Smooth muscle cell (in vitro differentiated cells): Measurements from ENCODE around the gene PRM1. TPM values are rescaled to one million over a fixed set of nuclear protein-coding genes. Genes with fewer than 3 reads are reported as not detected.

Experiments
- DNase-seq: peaks from one replicate; lab custom pipeline; 2025; ENCODE audit not compliant: unreplicated experiment; lab: John Stamatoyannopoulos, UW
- H2AFZ ChIP-seq: fragments of 200-600 bp; sonication (generic); 2 replicates; pipeline ENCODE4 v1.6.0; 2016; ENCODE audit warnings: antibody characterized with exemption, low read depth, mild to moderate bottlenecking
- H3F3A ChIP-seq: fragments of 200-600 bp; sonication (generic); 2 replicates; pipeline ENCODE4 v1.6.0; 2017; ENCODE audit warnings: antibody characterized with exemption, low read depth
- H3K27ac ChIP-seq: fragments of 200-600 bp; sonication (generic); 2 replicates; pipeline ENCODE4 v1.5.1; 2016; ENCODE audit warnings: low read depth, mild to moderate bottlenecking
- H3K27me3 ChIP-seq: fragments of 200-600 bp; sonication (generic); 2 replicates; pipeline ENCODE4 v1.6.1; 2016; ENCODE audit warnings: low read depth, mild to moderate bottlenecking
- H3K36me3 ChIP-seq: fragments of 200-600 bp; sonication (generic); 2 replicates; pipeline ENCODE4 v1.5.1; 2016; ENCODE audit warnings: low read depth
- H3K4me1 ChIP-seq: fragments of 200-600 bp; sonication (generic); 2 replicates; pipeline ENCODE4 v1.5.1; 2016; ENCODE audit warnings: low read depth
- H3K4me2 ChIP-seq: fragments of 200-600 bp; sonication (generic); 2 replicates; pipeline ENCODE4 v1.6.0; 2016; ENCODE audit warnings: mild to moderate bottlenecking
- H3K4me3 ChIP-seq: fragments of 200-600 bp; sonication (generic); 2 replicates; pipeline ENCODE4 v1.5.1; 2016; ENCODE audit warnings: mild to moderate bottlenecking
- H3K79me2 ChIP-seq: fragments of 200-600 bp; sonication (generic); 2 replicates; pipeline ENCODE4 v1.6.0; 2016; ENCODE audit warnings: low read depth, mild to moderate bottlenecking
- H3K9ac ChIP-seq: fragments of 200-600 bp; sonication (generic); 2 replicates; pipeline ENCODE4 v1.6.0; 2016; ENCODE audit warnings: low read depth
- H3K9me3 ChIP-seq: fragments of 200-600 bp; sonication (generic); replicated peaks from 2 replicates; pipeline ENCODE4 v1.5.1; 2016; ENCODE audit warnings: low read depth
- H4K20me1 ChIP-seq: fragments of 200-600 bp; sonication (generic); 2 replicates; pipeline ENCODE4 v1.6.0; 2016; ENCODE audit warnings: low read depth
- WGBS: methylation state at CpG from one replicate; pipeline ENCODE4 v1.1.7; 2016; ENCODE audit warnings: low lambda C conversion rate; 5-methylcytosine and 5-hydroxymethylcytosine counted together
- polyA plus RNA-seq: library from polyadenylated mRNA; unstranded; fragments of >200 nt; fragmentation: Nextera tagmentation; extraction: Ambion mirVana; gene quantifications from 2 replicates; pipeline ENCODE4 v1.2.1, GENCODE V29; 2016
- total RNA-seq: library from RNA; depleted of rRNA; stranded (reverse); fragments of >200 nt; gene quantifications from 2 replicates; pipeline ENCODE4 v1.2.3, GENCODE V29; 2014
- TF ChIP-seq, protein P1 (sequence below): fragments of 200-600 bp; sonication (generic); IDR thresholded peaks from 2 replicates; pipeline ENCODE4 v1.5.1; 2017; ENCODE audit warnings: borderline replicate concordance, mild to moderate bottlenecking, antibody characterized with exemption; ENCODE audit not compliant: insufficient read depth, poor library complexity, severe bottlenecking

The PRM1 gene
- total and polyA plus RNA-seq, 2 experiments from 2014 or later, result not detected

DNA sequence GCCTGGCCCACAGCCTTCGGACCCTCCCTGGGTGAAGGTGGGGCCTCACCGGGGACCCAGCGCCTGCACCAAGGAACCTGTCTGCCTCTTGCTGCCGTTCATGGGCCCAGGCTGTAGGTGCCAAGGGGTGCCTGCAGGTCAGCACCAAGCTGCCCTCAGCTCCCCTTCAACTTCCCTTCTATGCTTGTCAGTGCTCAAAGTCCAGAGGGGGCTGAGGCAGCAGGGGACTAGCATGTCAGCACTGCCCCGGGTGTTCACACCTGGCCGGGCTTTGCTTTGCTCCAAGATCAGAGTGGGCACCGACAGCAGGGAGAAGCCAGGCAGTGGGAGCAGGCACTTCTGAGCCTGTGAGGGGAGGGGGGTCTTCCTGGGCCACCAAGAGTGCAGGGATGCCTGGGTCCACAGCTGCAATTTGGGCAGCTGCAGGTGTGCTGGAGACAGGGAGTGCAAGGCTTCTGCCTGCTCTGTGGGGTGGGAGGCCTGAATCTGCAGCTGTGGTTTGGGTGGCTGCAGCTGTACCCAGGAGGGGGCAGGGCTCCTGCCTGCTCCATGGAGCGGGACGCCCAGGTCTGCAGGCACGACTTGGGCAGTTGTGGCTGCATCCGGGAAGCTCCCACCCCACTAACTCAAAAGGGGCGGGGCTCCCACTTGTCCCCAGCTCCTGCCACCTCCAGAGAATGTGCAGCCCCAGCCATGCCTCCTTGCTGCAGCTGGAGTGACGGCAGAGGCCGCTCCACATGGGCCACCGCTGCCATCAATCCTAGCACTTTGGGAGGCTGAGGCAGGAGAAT lies 27.6 kb upstream of the PRM1 start:
- Histone ChIP-seq H2AFZ (no peak overlapping the region), H3K9ac (no peak overlapping the region), H3K27ac (no peak overlapping the region), H3K4me3 (no peak overlapping the region), H3K36me3 (no peaks in the 10 kb centered on the region), H3F3A (no peaks in the 10 kb centered on the region), H3K4me2 (no peak overlapping the region), H4K20me1 (no peaks in the 10 kb centered on the region), H3K79me2 (no peaks in the 10 kb centered on the region), H3K4me1 (peaks cover 6% of the 10 kb centered on the region), H3K27me3 (no peaks in the 10 kb centered on the region), H3K9me3 (no peaks in the 10 kb centered on the region)
- 85% methylated on average over 15 of the region's 15 CpGs for WGBS
- TF ChIP-seq, protein P1, sequence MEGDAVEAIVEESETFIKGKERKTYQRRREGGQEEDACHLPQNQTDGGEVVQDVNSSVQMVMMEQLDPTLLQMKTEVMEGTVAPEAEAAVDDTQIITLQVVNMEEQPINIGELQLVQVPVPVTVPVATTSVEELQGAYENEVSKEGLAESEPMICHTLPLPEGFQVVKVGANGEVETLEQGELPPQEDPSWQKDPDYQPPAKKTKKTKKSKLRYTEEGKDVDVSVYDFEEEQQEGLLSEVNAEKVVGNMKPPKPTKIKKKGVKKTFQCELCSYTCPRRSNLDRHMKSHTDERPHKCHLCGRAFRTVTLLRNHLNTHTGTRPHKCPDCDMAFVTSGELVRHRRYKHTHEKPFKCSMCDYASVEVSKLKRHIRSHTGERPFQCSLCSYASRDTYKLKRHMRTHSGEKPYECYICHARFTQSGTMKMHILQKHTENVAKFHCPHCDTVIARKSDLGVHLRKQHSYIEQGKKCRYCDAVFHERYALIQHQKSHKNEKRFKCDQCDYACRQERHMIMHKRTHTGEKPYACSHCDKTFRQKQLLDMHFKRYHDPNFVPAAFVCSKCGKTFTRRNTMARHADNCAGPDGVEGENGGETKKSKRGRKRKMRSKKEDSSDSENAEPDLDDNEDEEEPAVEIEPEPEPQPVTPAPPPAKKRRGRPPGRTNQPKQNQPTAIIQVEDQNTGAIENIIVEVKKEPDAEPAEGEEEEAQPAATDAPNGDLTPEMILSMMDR, result no peak
- DNase-seq, result no peak

DNA sequence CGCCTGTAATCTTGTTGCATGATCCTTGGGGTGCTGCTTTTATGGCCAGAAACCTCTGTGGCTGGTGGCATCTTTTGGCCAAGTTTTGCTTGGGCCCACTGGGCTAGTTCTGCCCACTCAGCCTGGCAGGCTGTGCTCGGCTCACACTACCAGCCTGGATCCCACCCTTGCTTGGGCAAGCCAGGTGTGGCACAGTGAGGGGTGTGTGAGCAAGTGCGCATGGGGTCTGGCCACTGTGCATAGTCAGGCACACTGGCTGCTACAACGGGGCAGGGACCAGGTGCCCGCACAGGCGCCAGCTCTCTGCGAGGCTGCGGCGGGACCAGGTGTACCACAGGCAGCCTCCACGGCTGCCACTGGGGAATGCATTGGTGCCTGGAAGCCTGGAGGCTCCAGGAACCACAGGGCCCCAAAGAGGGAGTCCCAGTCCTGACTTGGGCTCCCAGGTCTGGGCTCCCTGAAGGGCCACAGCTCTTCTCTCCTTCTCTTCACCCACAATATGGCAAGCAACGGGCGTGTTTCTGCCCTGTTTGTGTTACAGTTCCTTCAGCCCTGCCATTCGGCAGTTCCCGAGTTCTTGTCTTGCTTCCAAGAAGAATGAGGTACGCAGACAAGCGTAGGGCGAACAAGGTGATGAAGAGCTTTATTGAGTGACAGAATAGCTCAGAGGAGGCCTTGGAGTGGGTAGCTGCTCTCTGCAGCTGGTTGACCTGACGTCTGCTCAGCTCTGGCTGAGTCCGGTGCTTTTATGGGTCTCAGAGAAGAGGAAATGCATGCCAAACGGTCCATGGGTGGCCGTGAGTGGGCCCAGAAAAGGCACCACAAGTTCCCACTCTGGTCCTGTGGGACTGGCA lies 26.7 kb upstream of the PRM1 start:
- H2AFZ ChIP-seq, result no peak overlapping the region
- no peaks in the 10 kb centered on the region for H3K4me1 ChIP-seq
- no peaks in the 10 kb centered on the region for H4K20me1 ChIP-seq
- no peak overlapping the region for H3K4me3 ChIP-seq
- H3K27me3 ChIP-seq, result no peaks in the 10 kb centered on the region
- no peaks in the 10 kb centered on the region for H3K36me3 ChIP-seq
- TF ChIP-seq, protein P1, result no peak
- H3K9ac ChIP-seq, result no peak overlapping the region
- no peak for DNase-seq
- no peaks in the 10 kb centered on the region for H3K9me3 ChIP-seq
- H3K79me2 ChIP-seq, result no peaks in the 10 kb centered on the region
- H3K27ac ChIP-seq, result no peak overlapping the region
- no peak overlapping the region for H3K4me2 ChIP-seq
- no peaks in the 10 kb centered on the region for H3F3A ChIP-seq
- WGBS, result 90% methylated on average over 21 of the region's 21 CpGs

DNA sequence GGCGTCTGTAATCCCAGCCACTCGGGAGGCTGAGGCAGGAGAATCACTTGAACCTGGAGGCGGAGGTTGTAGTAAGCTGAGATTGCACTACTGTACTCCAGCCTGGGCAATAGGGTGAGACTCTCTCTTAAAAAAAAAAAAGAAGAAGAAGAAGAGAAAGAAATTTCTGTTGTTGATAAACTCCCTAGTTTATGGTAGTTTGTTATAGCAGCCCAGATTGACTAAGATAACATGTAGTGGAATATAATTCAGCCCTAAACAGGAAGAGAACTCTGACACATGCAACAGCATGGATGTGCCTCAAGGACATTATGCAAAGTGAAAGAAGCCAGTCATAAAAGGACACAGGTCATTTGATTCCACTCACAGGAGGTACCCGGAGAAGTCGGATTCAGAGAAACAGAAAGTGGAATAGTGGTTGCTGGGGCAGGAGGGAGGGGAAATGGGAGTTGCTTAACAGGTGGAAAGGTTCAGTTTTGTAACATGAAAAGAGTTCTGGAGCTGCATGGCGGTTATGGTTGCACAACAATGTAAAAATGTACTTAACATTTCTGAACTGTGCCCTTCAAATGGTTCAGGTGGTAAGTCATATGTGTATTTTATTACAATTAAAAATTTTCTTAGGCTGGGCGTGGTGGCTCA lies 26.0 kb upstream of the PRM1 start:
- DNase-seq, result no peak
- no peak overlapping the region for H2AFZ ChIP-seq
- H3K27ac ChIP-seq, result no peak overlapping the region
- H3K4me1 ChIP-seq, result no peaks in the 10 kb centered on the region
- H3K9ac ChIP-seq, result no peak overlapping the region
- no peaks in the 10 kb centered on the region for H4K20me1 ChIP-seq
- H3K36me3 ChIP-seq, result no peaks in the 10 kb centered on the region
- no peaks in the 10 kb centered on the region for H3K9me3 ChIP-seq
- no peaks in the 10 kb centered on the region for H3K79me2 ChIP-seq
- no peak overlapping the region for H3K4me3 ChIP-seq
- WGBS, result 93% methylated on average over 7 of the region's 7 CpGs
- no peaks in the 10 kb centered on the region for H3K27me3 ChIP-seq
- no peak overlapping the region for H3K4me2 ChIP-seq
- H3F3A ChIP-seq, result no peaks in the 10 kb centered on the region
- TF ChIP-seq, protein P1, result no peak
